Measurements from ENCODE around the gene TNPO3.
A peak's percentile ranks its signal among the peaks of the same experiment; 100 is the strongest.

The TNPO3 gene

GRCh38 chr7:128939075-128939860, 115.6 kb downstream of the TNPO3 start:
- Mint-ChIP-seq H3K27me3 (ENCODE audit: low read depth) (peaks cover 24% of the 10 kb centered on the region), H3K4me1 (ENCODE audit: low read depth) (peaks cover 24% of the 10 kb centered on the region), H3K36me3 (ENCODE audit: low read depth) (no peaks in the 10 kb centered on the region), H3K27ac (no peak overlapping the region), H3K9me3 (no peaks in the 10 kb centered on the region), H3K4me3 (peak overlapping the region; percentile 21)
- DNase-seq (ENCODE audit: low spot score) = no peak

- DNase-seq (ENCODE audit: low spot score) = no peak
- H3K27ac Mint-ChIP-seq = peak overlapping the region; percentile 71
Measured at GRCh38 chr7:128938544-128939074, 116.3 kb downstream of the TNPO3 start.

GRCh38 chr7:128937647-128938543, 117.0 kb downstream of the TNPO3 start, which contains the start of gene IRF5:
Gene IRF5, plus strand, starts transcription at chr7:128937927. Its CDS starts 4,155 bp downstream, at chr7:128942082.
- Mint-ChIP-seq H3K4me1 (ENCODE audit: low read depth) (peaks cover 31% of the 10 kb centered on the region), H3K4me3 (peak within 1 kb of the TSS; percentile 88), H3K36me3 (ENCODE audit: low read depth) (peaks cover 2% of the 10 kb centered on the region), H3K27me3 (ENCODE audit: low read depth) (peaks cover 24% of the 10 kb centered on the region), H3K27ac (peak within 1 kb of the TSS; percentile 71), H3K9me3 (no peaks in the 10 kb centered on the region)
- peak; percentile 48 for DNase-seq (ENCODE audit: low spot score)

More at GRCh38 chr7:128938544-128939074, 116.3 kb downstream of the TNPO3 start:
- H3K9me3 Mint-ChIP-seq = no peaks in the 10 kb centered on the region
- peaks cover 24% of the 10 kb centered on the region for H3K27me3 Mint-ChIP-seq (ENCODE audit: low read depth)
- no peaks in the 10 kb centered on the region for H3K36me3 Mint-ChIP-seq (ENCODE audit: low read depth)
- peaks cover 24% of the 10 kb centered on the region for H3K4me1 Mint-ChIP-seq (ENCODE audit: low read depth)
- H3K4me3 Mint-ChIP-seq = peak overlapping the region; percentile 88

GRCh38 chr7:128937271-128937646, 117.7 kb downstream of the TNPO3 start:
- H3K9me3 Mint-ChIP-seq = no peaks in the 10 kb centered on the region
- peak overlapping the region; percentile 81 for H3K4me3 Mint-ChIP-seq
- peaks cover 24% of the 10 kb centered on the region for H3K27me3 Mint-ChIP-seq (ENCODE audit: low read depth)
- DNase-seq (ENCODE audit: low spot score) = no peak
- H3K4me1 Mint-ChIP-seq (ENCODE audit: low read depth) = peaks cover 33% of the 10 kb centered on the region
- H3K36me3 Mint-ChIP-seq (ENCODE audit: low read depth) = peaks cover 2% of the 10 kb centered on the region
- H3K27ac Mint-ChIP-seq = peak overlapping the region; percentile 52

GRCh38 chr7:128936798-128937197, 118.1 kb downstream of the TNPO3 start:
- no peak for DNase-seq (ENCODE audit: low spot score)
- H3K4me1 Mint-ChIP-seq (ENCODE audit: low read depth) = peaks cover 33% of the 10 kb centered on the region
- peaks cover 24% of the 10 kb centered on the region for H3K27me3 Mint-ChIP-seq (ENCODE audit: low read depth)
- H3K27ac Mint-ChIP-seq = peak overlapping the region; percentile 52
- H3K9me3 Mint-ChIP-seq = no peaks in the 10 kb centered on the region
- peak overlapping the region; percentile 81 for H3K4me3 Mint-ChIP-seq
- H3K36me3 Mint-ChIP-seq (ENCODE audit: low read depth) = peaks cover 2% of the 10 kb centered on the region

GRCh38 chr7:128935342-128935730, 119.6 kb downstream of the TNPO3 start:
- Mint-ChIP-seq H3K9me3 (no peaks in the 10 kb centered on the region), H3K27ac (no peak overlapping the region), H3K27me3 (ENCODE audit: low read depth) (peaks cover 24% of the 10 kb centered on the region), H3K4me3 (no peak overlapping the region), H3K36me3 (ENCODE audit: low read depth) (peaks cover 2% of the 10 kb centered on the region), H3K4me1 (ENCODE audit: low read depth) (peaks cover 24% of the 10 kb centered on the region)
- no peak for DNase-seq (ENCODE audit: low spot score)

- Mint-ChIP-seq H3K27ac (no peak overlapping the region), H3K4me1 (ENCODE audit: low read depth) (peaks cover 19% of the 10 kb centered on the region), H3K36me3 (ENCODE audit: low read depth) (peaks cover 2% of the 10 kb centered on the region), H3K27me3 (ENCODE audit: low read depth) (peaks cover 24% of the 10 kb centered on the region), H3K4me3 (no peak overlapping the region), H3K9me3 (no peaks in the 10 kb centered on the region)
- DNase-seq (ENCODE audit: low spot score) = no peak
Measured at GRCh38 chr7:128934361-128935341, 120.3 kb downstream of the TNPO3 start.

- peaks cover 14% of the 10 kb centered on the region for H3K4me1 Mint-ChIP-seq (ENCODE audit: low read depth)
- H3K27ac Mint-ChIP-seq = peak overlapping the region; percentile 87
- peaks cover 22% of the 10 kb centered on the region for H3K27me3 Mint-ChIP-seq (ENCODE audit: low read depth)
- DNase-seq (ENCODE audit: low spot score) = peak; percentile 42
- H3K9me3 Mint-ChIP-seq = no peaks in the 10 kb centered on the region
- peak overlapping the region; percentile 78 for H3K4me3 Mint-ChIP-seq
- H3K36me3 Mint-ChIP-seq (ENCODE audit: low read depth) = peaks cover 2% of the 10 kb centered on the region
Measured at GRCh38 chr7:128933180-128933891, 121.6 kb downstream of the TNPO3 start.

- Mint-ChIP-seq H3K27ac (no peak overlapping the region), H3K4me3 (no peak overlapping the region), H3K4me1 (ENCODE audit: low read depth) (peaks cover 14% of the 10 kb centered on the region), H3K36me3 (ENCODE audit: low read depth) (peaks cover 2% of the 10 kb centered on the region), H3K9me3 (no peaks in the 10 kb centered on the region), H3K27me3 (ENCODE audit: low read depth) (peaks cover 20% of the 10 kb centered on the region)
- no peak for DNase-seq (ENCODE audit: low spot score)
Measured at GRCh38 chr7:128932862-128933179, 122.1 kb downstream of the TNPO3 start.

- DNase-seq (ENCODE audit: low spot score) = no peak
- Mint-ChIP-seq H3K9me3 (no peaks in the 10 kb centered on the region), H3K4me3 (no peak overlapping the region), H3K4me1 (ENCODE audit: low read depth) (peaks cover 13% of the 10 kb centered on the region), H3K27me3 (ENCODE audit: low read depth) (peaks cover 17% of the 10 kb centered on the region), H3K36me3 (ENCODE audit: low read depth) (peaks cover 2% of the 10 kb centered on the region), H3K27ac (no peak overlapping the region)
Measured at GRCh38 chr7:128931965-128932861, 122.7 kb downstream of the TNPO3 start.

GRCh38 chr7:128931190-128931798, 123.6 kb downstream of the TNPO3 start:
- Mint-ChIP-seq H3K27me3 (ENCODE audit: low read depth) (peaks cover 11% of the 10 kb centered on the region), H3K36me3 (ENCODE audit: low read depth) (peaks cover 2% of the 10 kb centered on the region), H3K4me3 (no peak overlapping the region), H3K9me3 (no peaks in the 10 kb centered on the region), H3K27ac (no peak overlapping the region), H3K4me1 (ENCODE audit: low read depth) (peaks cover 9% of the 10 kb centered on the region)
- DNase-seq (ENCODE audit: low spot score) = no peak

Data from T-helper 2 cell treated with Interferon-gamma antibody and Interleukin-4, amounts not matched to agents 5 μg/mL and 100 μg/mL, for 36 hours (primary cell).